ACC112 (cell line): Measurements from ENCODE around the gene MBOAT7.
"Not testable (repeated sequence)": the region's sequence is repeated elsewhere in the genome, so short reads cannot be mapped to it uniquely, and the experiment has no call there.

Source experiments
- H2AFZ ChIP-seq: fragments of 200-600 bp; sonication (generic); one replicate; pipeline ENCODE4 v1.6.0; 2017; ENCODE audit warnings: antibody characterized with exemption, low read length; ENCODE audit not compliant: unreplicated experiment
- H3K27ac ChIP-seq: fragments of 200-600 bp; sonication (generic); 2 replicates; pipeline ENCODE4 v1.5.1; 2014; ENCODE audit warnings: low read depth, mild to moderate bottlenecking, antibody characterized with exemption, low read length, moderate library complexity
- H3K27me3 ChIP-seq: fragments of 200-600 bp; sonication (generic); 2 replicates; pipeline ENCODE4 v1.6.1; 2014; ENCODE audit warnings: mild to moderate bottlenecking, antibody characterized with exemption, low read length, moderate library complexity, mixed read lengths; ENCODE audit not compliant: insufficient read depth
- H3K36me3 ChIP-seq: fragments of 200-600 bp; sonication (generic); 2 replicates; pipeline ENCODE4 v1.6.1; 2016; ENCODE audit warnings: mild to moderate bottlenecking, antibody characterized with exemption, low read length, moderate library complexity, mixed read lengths; ENCODE audit not compliant: insufficient read depth
- H3K4me1 ChIP-seq: fragments of 200-600 bp; sonication (generic); one replicate; pipeline ENCODE4 v1.6.1; 2016; ENCODE audit warnings: low read length, mixed read lengths; ENCODE audit not compliant: insufficient read depth, unreplicated experiment, control insufficient read depth
- H3K4me3 ChIP-seq: fragments of 200-600 bp; sonication (generic); 2 replicates; pipeline ENCODE4 v1.5.1; 2014; ENCODE audit warnings: mild to moderate bottlenecking, low read depth, low read length
- H3K79me2 ChIP-seq: fragments of 200-600 bp; sonication (generic); one replicate; pipeline ENCODE4 v1.6.0; 2016; ENCODE audit warnings: low read length; ENCODE audit not compliant: control insufficient read depth, unreplicated experiment, insufficient read depth

Gene MBOAT7

DNA sequence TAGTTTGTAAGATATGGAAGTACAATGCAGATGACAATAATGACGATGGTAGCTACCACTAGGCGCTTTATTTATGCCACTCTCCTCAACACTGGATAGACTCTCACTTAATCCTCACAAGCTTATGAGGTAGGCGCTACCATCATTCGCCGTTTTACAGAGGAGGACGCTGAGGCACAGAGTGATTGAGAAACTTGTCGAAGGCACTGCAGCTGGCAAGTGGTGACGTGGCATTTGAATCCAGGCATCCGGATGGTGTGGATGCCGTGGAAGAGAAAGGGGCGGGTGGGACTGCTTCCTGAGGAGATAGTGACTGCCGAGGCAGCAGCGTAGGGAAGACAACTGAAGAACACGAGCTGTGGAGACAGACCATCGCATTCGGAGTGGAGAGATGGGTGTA, 10.0 kb upstream of the MBOAT7 start:
- peaks cover 23% of the 10 kb centered on the region for H3K36me3 ChIP-seq
- H3K79me2 ChIP-seq = peaks cover 34% of the 10 kb centered on the region
- H3K4me1 ChIP-seq = peaks cover 22% of the 10 kb centered on the region
- no peak overlapping the region for H2AFZ ChIP-seq
- no peak overlapping the region for H3K4me3 ChIP-seq
- H3K27me3 ChIP-seq = no peaks in the 10 kb centered on the region
- H3K27ac ChIP-seq = no peak overlapping the region

- H3K27me3 ChIP-seq = no peaks in the 10 kb centered on the region
- H3K4me3 ChIP-seq = no peak overlapping the region
- H3K27ac ChIP-seq = no peak overlapping the region
- no peak overlapping the region for H2AFZ ChIP-seq
- peaks cover 10% of the 10 kb centered on the region for H3K36me3 ChIP-seq
- H3K4me1 ChIP-seq = peaks cover 11% of the 10 kb centered on the region
- H3K79me2 ChIP-seq = peaks cover 24% of the 10 kb centered on the region
Measured at GRCh38 chr19:54197121-54197520, 7.7 kb upstream of the MBOAT7 start.

DNA sequence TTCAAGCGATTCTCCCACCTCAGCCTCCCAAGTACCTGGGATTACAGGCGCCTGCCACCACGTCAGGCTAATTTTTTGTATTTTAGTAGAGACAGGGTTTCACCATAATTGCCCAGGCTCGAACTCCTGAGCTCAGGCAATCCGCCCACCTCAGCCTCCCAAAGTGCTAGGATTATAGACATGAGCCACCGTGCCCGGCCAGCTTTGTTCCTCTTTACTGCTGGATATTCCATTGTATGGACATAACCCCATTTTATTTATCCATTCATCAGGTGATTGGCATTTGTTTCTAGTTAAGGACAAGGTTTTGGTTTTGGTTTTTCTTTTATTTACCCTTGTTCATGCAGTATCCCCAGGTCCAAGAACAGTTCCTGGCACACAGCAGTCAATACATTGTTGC, 7.2 kb upstream of the MBOAT7 start:
- Histone ChIP-seq H3K27me3 (no peaks in the 10 kb centered on the region), H2AFZ (no peak overlapping the region), H3K4me3 (no peak overlapping the region), H3K36me3 (peaks cover 4% of the 10 kb centered on the region), H3K27ac (no peak overlapping the region), H3K4me1 (peaks cover 8% of the 10 kb centered on the region), H3K79me2 (peaks cover 24% of the 10 kb centered on the region)

DNA sequence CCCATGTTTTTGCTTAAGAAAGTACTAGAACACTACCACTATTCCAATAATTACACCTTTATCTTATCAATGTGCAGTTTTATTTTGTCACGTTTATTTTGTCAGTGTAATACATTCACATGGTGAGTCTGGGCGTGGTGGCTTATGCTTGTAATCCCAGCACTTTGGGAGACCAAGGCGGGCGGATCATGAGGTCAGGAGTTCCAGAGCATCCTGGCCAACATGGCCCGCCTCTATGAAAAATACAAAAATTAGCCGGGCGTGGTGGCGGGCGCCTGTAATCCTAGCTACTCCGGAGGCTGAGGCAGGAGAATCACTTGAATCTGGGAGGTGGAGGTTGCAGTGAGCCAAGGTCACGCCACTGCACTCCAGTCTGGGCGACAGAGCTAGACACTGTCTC, 5.1 kb upstream of the MBOAT7 start:
- H3K4me3 ChIP-seq, H3K36me3 ChIP-seq, H3K4me1 ChIP-seq, H3K27me3 ChIP-seq, H2AFZ ChIP-seq, H3K27ac ChIP-seq: not testable (repeated sequence)
- H3K79me2 ChIP-seq = peaks cover 18% of the 10 kb centered on the region

DNA sequence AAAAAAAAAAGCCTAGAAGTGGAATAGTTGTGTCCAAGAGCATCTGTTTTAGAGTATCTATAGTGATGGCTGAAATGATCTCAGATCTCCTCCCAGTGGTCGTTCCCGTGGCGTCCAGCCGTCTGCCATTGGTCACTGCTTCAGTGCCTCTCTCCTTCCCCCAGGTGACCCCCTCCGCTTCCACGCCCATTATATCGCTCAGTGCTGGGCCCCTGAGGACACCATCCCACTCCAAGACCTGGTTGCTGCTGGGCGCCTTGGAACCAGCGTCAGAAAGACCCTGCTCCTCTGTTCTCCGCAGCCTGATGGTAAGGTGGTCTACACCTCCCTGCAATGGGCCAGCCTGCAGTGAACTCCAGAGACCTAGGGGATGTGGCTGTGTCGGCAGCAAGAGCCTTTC, 3.6 kb upstream of the MBOAT7 start:
- Histone ChIP-seq H3K27ac (no peak overlapping the region), H3K4me3 (no peak overlapping the region), H3K4me1 (peaks cover 8% of the 10 kb centered on the region), H3K79me2 (peaks cover 29% of the 10 kb centered on the region), H3K27me3 (no peaks in the 10 kb centered on the region), H3K36me3 (no peaks in the 10 kb centered on the region), H2AFZ (no peak overlapping the region)

- Histone ChIP-seq H3K4me1 (peaks cover 8% of the 10 kb centered on the region), H3K27ac (peak overlapping the region; percentile 99), H3K36me3 (no peaks in the 10 kb centered on the region), H3K27me3 (no peaks in the 10 kb centered on the region), H2AFZ (peak overlapping the region; percentile 89), H3K79me2 (peaks cover 38% of the 10 kb centered on the region), H3K4me3 (peak overlapping the region; percentile 98)
Measured at GRCh38 chr19:54191811-54192453, 2.6 kb upstream of the MBOAT7 start.

DNA sequence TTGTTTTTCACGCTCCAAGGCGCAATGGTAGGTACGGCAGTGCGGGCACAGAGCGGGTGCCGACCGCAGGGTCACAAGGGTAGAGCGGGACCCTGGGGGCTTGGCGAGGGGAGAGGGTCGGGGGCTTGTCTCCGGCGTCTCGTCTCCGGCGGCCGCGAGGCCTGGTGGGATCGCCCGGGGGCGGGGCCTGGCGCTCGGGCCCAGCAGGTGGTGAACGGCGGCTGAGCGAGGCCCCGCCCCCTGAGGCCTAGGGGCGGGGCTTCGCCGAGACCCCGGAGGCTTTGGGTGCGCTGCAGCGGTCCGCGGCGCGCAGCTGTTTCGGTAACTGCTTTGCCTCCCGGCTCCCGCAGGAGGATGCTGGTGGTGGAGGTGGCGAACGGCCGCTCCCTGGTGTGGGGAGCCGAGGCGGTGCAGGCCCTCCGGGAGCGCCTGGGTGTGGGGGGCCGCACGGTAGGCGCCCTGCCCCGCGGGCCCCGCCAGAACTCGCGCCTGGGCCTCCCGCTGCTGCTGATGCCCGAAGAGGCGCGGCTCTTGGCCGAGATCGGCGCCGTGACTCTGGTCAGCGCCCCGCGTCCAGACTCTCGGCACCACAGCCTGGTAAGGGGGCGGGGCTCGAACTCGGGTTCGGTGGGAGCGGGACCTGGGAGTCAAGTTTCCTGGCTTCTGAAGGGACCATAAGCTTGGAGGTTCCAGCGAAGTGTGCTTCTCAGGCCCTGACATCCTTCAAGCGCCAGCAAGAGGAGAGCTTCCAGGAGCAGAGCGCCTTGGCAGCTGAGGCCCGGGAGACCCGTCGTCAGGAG, 1.8 kb upstream of the MBOAT7 start, which contains the start of gene TSEN34:
Gene TSEN34, plus strand, starts transcription at position 298 of the 800 bp plus-strand sequence. Its CDS starts 57 bp downstream, at position 355.
- peak within 1 kb of the TSS; percentile 98 for H3K4me3 ChIP-seq
- H3K4me1 ChIP-seq = peaks cover 8% of the 10 kb centered on the region
- peak within 1 kb of the TSS; percentile 89 for H2AFZ ChIP-seq
- peak within 1 kb of the TSS; percentile 99 for H3K27ac ChIP-seq
- H3K79me2 ChIP-seq = peaks cover 44% of the 10 kb centered on the region
- no peaks in the 10 kb centered on the region for H3K27me3 ChIP-seq
- no peaks in the 10 kb centered on the region for H3K36me3 ChIP-seq

DNA sequence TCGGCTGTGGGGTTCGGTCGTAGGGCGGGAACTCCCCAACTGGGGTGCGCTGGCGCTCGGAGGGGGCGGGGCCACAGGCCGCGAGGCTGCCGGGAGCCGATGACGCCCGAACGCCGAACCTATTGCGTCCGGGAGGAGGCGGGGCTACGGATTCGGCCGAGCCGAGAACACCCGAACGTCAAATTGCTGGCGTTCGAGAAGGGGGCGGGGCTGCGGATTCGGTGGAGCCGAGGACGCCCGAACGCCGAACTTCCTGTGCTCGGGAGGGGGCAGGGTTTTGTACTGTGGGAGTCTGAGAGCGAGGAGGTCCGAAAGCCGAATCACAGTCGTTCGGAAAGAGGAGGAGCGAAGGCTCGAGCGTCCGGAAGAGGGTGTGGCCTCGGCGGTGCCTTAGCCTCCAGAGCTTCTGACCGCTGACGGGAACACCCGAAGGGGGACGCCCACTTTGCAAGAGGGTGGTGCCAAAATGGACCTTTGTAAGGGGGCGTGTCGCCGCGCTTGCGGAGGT, 1.2 kb upstream of the MBOAT7 start:
- Histone ChIP-seq H3K36me3 (no peaks in the 10 kb centered on the region), H3K4me1 (peaks cover 8% of the 10 kb centered on the region), H3K79me2 (peaks cover 45% of the 10 kb centered on the region), H3K27me3 (no peaks in the 10 kb centered on the region), H3K4me3 (peak overlapping the region; percentile 98), H3K27ac (peak overlapping the region; percentile 99), H2AFZ (peak overlapping the region; percentile 89)

- Histone ChIP-seq H3K4me1 (peaks cover 8% of the 10 kb centered on the region), H3K36me3 (no peaks in the 10 kb centered on the region), H3K27me3 (no peaks in the 10 kb centered on the region), H3K4me3 (peak overlapping the region; percentile 98), H3K79me2 (peaks cover 45% of the 10 kb centered on the region), H2AFZ (peak overlapping the region; percentile 52), H3K27ac (peak overlapping the region; percentile 99)
Measured at GRCh38 chr19:54189735-54190502, 539 bp upstream of the MBOAT7 start.

DNA sequence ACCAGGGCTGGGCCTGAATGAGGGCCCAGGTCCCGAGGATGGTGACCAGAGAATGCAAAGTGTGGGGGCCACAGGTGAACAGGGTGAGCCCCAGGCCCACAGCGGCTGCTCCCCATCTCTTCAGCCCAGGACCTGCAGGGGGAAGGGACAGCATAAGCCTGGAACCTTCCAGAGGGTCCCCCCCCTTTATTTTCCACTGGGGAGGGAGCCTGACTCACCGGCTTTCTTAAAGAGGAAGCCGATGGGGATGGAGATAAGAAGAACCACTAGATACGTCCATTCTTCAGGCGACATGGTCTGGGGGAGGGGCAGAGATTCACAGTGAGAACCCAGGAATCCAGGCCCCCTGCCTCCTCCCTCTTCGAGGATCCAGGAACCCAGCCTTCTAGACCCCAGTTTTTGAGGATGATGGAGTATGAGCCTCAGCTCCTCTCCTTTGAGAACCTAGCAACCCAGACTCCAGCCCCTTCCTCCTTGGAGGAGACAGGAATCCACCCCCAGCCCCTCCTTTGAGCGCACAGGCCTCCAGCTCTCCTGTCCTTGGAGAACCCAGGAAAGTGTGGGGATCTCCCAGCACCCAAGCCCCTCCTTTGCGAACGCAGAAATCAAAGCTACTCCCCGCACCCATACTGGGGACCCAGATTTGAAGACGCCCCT, 1.0 kb downstream of the MBOAT7 start:
- peaks cover 44% of the 10 kb centered on the region for H3K79me2 ChIP-seq
- H3K4me1 ChIP-seq = peaks cover 8% of the 10 kb centered on the region
- 0 out of 2 replicates have a peak, but pooled peaks cover under 1% of the 10 kb centered on the region for H3K36me3 ChIP-seq
- H3K27me3 ChIP-seq = no peaks in the 10 kb centered on the region
- H2AFZ ChIP-seq = no peak overlapping the region
- H3K4me3 ChIP-seq = peak overlapping the region; percentile 85
- H3K27ac ChIP-seq = peak overlapping the region; percentile 99
